Activated naive CD4-positive, alpha-beta T cell treated with anti-CD3 and anti-CD28 coated beads, Interleukin-2, amount 50 U/mL, for 24 hours (primary cell): ENCODE data around the gene RYK.

Experiments
- H3K27ac Mint-ChIP-seq: one replicate; pipeline ENCODE4 v1.8.0; 2021; ENCODE audit warnings: mild to moderate bottlenecking, mixed read lengths
- H3K27me3 Mint-ChIP-seq: one replicate; pipeline ENCODE4 v1.8.0; 2021; ENCODE audit warnings: mixed read lengths
- H3K36me3 Mint-ChIP-seq: one replicate; pipeline ENCODE4 v1.8.0; 2021; ENCODE audit warnings: mixed read lengths
- H3K4me1 Mint-ChIP-seq: one replicate; pipeline ENCODE4 v1.8.0; 2021; ENCODE audit warnings: mixed read lengths
- H3K4me3 Mint-ChIP-seq: one replicate; pipeline ENCODE4 v1.8.0; 2021; ENCODE audit warnings: mild to moderate bottlenecking, mixed read lengths
- H3K9me3 Mint-ChIP-seq: one replicate; pipeline ENCODE4 v1.8.0; 2021; ENCODE audit warnings: mixed read lengths

RYK gene

GRCh38 chr3:134114726-134115125, 135.9 kb downstream of the RYK start:
- no peak overlapping the region for H3K27ac Mint-ChIP-seq
- H3K9me3 Mint-ChIP-seq: peaks cover 28% of the 10 kb centered on the region
- H3K4me1 Mint-ChIP-seq: no peaks in the 10 kb centered on the region
- H3K36me3 Mint-ChIP-seq: peaks cover 6% of the 10 kb centered on the region
- H3K27me3 Mint-ChIP-seq: no peaks in the 10 kb centered on the region
- H3K4me3 Mint-ChIP-seq: no peak overlapping the region

GRCh38 chr3:134111616-134112015, 139.0 kb downstream of the RYK start:
- H3K9me3 Mint-ChIP-seq: peaks cover 24% of the 10 kb centered on the region
- H3K27ac Mint-ChIP-seq: no peak overlapping the region
- H3K27me3 Mint-ChIP-seq: no peaks in the 10 kb centered on the region
- H3K4me1 Mint-ChIP-seq: peaks cover 4% of the 10 kb centered on the region
- H3K4me3 Mint-ChIP-seq: no peak overlapping the region
- peaks cover 7% of the 10 kb centered on the region for H3K36me3 Mint-ChIP-seq

- Mint-ChIP-seq H3K4me3 (no peak overlapping the region), H3K9me3 (peaks cover 24% of the 10 kb centered on the region), H3K36me3 (peaks cover 7% of the 10 kb centered on the region), H3K4me1 (peaks cover 4% of the 10 kb centered on the region), H3K27ac (no peak overlapping the region), H3K27me3 (no peaks in the 10 kb centered on the region)
Measured at GRCh38 chr3:134110963-134111362, 139.7 kb downstream of the RYK start.
